ENCODE measurements around the gene ZC3H12D.
"Not testable (repeated sequence)": the region's sequence is repeated elsewhere in the genome, so short reads cannot be mapped to it uniquely, and the experiment has no call there.

ZC3H12D gene

GRCh38 chr6:149457316-149457884 is 27.4 kb downstream of the ZC3H12D start:
- FAIRE-seq, result no peak

- no peak for FAIRE-seq
These were observed 28.3 kb downstream of the ZC3H12D start for GRCh38 chr6:149456311-149457021.

- FAIRE-seq, result no peak
These were observed 29.6 kb downstream of the ZC3H12D start for GRCh38 chr6:149455031-149455732.

GRCh38 chr6:149454346-149454848 is 30.4 kb downstream of the ZC3H12D start:
- no peak for FAIRE-seq

GRCh38 chr6:149453597-149454345 is 31.0 kb downstream of the ZC3H12D start:
- FAIRE-seq, result no peak

- no peak for FAIRE-seq
These were observed 32.5 kb downstream of the ZC3H12D start for GRCh38 chr6:149452037-149452939.

- FAIRE-seq, result no peak
These were observed 33.3 kb downstream of the ZC3H12D start for GRCh38 chr6:149451376-149452036.

- FAIRE-seq, result no peak
These were observed 34.0 kb downstream of the ZC3H12D start for GRCh38 chr6:149450679-149451375.

- no peak for FAIRE-seq
These were observed 34.8 kb downstream of the ZC3H12D start for GRCh38 chr6:149449831-149450678.

- FAIRE-seq, result no peak
These were observed 35.9 kb downstream of the ZC3H12D start for GRCh38 chr6:149448821-149449453.

GRCh38 chr6:149446791-149447376 is 37.9 kb downstream of the ZC3H12D start:
- FAIRE-seq, result no peak

GRCh38 chr6:149445573-149445972 is 39.2 kb downstream of the ZC3H12D start:
- no peak for FAIRE-seq

GRCh38 chr6:149445095-149445466 is 39.7 kb downstream of the ZC3H12D start:
- FAIRE-seq, result no peak

- FAIRE-seq, result not testable (repeated sequence)
These were observed 40.3 kb downstream of the ZC3H12D start for GRCh38 chr6:149444360-149445094.

- no peak for FAIRE-seq
These were observed 41.2 kb downstream of the ZC3H12D start for GRCh38 chr6:149443411-149444181.

GRCh38 chr6:149441740-149442139 is 43.1 kb downstream of the ZC3H12D start:
- FAIRE-seq, result no peak

All from TTC549 (cell line).